Stimulated activated CD4-positive, alpha-beta T cell treated with anti-CD3 and anti-CD28 coated beads, Interleukin-15, amount 100 ng/mL, for 1 hour (primary cell): ENCODE results near the gene TACC3.

Experiments
- DNase-seq, 2 donors: peaks; one replicate each; pipeline ENCODE4 v3.0.0-alpha.2; 2020; ENCODE audit warnings: low read depth in 1 of 2, low spot score in 1 of 2

TACC3 gene

DNA sequence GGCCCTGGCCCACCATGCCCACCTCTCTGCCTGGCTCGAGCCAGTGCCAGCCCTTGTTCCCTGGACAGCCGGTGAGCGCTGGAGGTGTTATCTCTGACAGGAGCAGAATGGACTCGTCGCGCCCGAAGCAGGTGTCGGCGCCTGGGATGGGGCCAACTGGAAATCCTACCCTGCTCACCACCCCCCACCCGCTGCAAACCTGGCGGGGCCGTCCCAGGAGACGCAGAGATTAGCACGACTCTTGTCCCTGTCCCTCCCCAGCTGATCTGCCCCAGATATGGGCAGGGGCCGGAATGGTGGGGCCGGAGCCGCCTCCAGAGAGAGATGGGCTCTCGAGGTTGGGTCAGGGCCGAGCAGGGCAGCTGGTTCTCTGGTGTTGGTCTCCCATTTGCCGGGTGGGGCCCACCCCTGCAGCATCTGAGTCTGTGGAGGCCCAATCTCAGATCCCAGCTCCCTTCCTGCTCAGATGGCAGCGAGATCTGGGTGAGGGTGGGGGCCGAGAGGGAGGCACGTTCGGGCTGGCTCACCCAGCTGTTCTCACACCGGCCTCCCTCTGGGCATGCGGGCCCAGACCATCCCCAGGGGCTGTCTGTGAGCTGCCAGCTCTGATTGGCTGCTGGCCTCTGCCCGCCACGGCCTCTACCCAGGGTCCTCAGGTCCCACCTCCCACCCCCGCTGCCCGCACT is 51.7 kb downstream of the TACC3 start:
- no peak for DNase-seq

DNA sequence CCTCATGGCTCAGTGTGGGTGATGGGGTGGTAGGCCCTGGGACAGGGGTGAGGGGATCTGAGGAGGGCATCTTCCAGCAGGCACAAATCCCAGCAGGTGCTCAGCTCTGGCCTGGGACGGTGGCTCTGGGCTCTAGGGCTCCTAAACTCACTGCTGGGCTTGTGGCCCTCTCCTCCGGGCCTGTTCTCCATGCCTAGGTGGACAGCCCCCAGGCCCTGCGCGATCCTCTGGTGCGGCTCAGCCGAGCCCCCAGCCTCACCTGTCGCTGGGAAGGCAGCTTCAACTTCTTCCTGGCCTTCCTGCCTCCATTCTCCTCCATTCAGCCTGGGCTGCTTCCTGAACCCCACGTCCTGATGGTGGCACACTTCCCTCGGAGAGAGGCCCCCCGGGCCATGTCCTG is 52.4 kb downstream of the TACC3 start:
- DNase-seq, result no peak

GRCh38 chr4:1775731-1776500 is 54.6 kb downstream of the TACC3 start:
- no peak for DNase-seq

GRCh38 chr4:1776521-1777161 is 55.3 kb downstream of the TACC3 start:
- no peak for DNase-seq

- DNase-seq, result no peak
Measured at GRCh38 chr4:1777822-1778641, 56.7 kb downstream of the TACC3 start.

DNA sequence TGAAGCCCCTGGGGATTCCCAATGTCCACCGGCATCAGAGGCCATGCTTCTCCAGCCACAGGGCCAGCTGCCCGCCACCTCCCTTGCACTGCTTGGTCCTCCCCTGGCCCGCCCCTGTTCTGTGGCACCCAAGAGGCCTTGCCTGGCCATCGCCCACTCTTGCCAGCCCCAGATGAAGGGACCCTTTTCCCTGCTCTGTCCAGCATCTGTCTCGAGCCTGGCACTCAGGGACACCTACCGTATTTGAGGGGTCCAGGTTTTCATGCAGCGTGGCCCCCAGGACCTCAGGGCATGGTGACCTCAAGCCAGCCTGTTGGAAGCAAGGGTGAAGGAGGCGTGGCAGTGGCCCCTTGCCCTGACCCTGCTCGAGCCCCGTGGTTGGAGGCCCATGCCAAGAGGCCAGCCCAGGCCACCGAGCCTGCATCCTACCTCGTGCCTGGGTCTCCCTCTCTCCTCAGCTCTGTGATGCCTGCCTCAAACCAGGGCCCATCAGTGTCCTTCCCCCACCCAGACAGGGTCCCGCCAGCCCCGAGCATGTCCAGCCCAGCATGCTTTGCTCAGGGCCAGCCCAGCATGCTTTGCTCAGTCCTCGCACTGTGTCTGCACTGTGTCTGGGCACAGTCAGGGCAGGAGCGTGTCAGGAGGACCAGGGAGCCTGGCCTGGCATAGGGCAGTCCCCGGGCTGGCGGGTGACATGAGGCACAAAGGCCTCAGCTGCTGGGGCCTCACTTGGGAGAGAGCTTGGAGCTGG is 57.5 kb downstream of the TACC3 start:
- no peak for DNase-seq

GRCh38 chr4:1779588-1780382 is 58.5 kb downstream of the TACC3 start:
- DNase-seq, result no peak

DNA sequence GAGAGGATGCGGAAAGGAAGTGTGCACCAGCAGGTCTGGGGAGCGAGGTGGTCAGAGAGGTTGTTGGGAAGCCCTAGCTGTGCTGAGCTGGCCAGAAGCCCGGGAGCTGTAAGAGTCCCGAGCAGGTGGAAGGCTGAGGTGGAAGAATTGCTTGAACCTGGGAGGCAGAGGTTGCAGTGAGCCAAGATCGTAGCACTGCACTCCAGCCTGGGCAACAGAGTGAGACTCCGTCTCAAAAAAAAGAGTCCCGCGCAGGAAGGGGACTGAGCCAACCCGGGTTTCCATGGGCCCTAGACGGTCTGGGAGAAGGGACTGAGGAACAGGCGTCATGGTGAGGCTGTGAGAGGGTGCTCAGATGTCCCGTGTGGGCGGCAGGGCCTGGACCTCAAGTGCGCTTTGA is 59.1 kb downstream of the TACC3 start:
- no peak for DNase-seq

GRCh38 chr4:1783015-1783414 is 61.7 kb downstream of the TACC3 start:
- DNase-seq, result no peak

GRCh38 chr4:1783970-1784369 is 62.6 kb downstream of the TACC3 start:
- DNase-seq, result no peak

DNA sequence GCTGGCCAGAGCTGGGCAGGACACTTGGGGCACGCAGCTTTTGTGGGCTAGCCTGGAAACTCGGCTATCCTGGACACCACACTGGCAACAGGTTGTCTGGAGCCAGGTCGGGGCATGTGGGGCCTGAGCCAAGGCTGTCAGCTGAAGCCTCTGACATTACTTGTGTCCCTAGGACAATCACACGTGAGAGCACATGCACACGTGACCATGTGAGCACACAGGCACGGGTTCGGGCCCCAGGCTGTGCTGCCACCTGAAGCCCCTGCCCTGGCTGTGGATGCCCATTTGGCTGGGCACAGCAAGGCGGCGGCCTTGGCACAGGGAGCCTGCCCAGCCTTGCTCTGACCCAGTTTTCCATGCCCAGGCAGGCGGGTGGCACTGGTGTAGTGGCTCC is 63.1 kb downstream of the TACC3 start:
- DNase-seq, result no peak

DNA sequence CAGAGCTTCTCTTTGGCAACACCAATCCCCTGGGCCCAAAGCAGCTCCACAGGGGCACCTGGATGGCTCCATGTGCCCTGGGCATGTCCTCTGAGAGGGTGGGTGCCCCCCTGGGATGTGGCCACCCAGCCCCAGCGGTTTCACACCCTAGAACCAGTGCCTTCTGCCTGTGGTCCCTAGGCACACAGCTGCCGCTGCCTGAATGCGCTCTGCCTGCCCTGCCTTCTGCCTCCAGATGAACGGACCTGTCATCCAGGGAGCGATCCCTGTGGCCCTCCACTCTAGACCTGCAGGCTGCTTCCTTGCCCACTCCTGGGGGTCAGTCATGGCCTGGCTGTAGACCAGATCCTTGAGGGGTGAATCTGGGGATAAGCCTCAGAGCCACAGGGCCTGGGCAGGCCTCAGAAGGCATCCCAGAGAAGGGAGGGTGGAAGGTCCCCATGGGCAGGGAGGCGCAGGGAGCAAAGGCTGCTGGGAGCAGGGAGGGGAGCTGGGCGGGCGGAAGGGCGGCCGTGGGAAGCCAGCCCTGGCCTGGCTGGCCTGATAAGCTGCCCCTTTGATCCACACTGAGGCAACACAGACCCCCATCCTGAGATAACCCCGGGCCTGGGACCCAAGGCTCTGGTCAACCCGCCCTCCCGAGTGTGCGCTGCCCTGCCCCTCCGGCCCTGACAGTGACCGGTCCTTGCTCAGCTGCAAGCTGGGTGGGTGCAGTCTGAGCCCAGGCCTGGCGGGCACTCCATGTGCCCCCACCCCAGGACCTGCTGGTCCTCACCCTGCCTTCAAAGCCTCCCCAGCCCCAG is 63.7 kb downstream of the TACC3 start:
- no peak for DNase-seq

DNA sequence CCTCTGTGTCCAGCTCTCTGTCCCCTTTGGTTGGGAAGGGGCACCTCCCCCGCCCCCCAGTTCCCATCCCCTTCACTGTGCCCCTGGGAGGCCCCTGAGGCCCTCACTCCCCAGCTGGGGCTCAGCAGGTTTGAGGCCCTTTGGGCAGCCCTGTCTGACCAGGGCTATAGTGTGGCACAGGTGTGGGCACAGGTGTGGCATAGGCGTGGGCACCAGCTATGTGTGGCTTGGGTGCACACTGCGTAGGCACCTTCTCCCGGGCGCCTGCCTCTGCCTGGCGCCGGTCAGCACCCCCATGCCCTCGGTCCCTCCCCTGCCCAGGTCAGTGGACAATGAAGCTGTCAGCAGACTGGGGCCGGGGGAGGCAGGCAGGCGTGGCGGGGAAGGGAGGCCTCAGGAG is 64.3 kb downstream of the TACC3 start:
- no peak for DNase-seq

- DNase-seq, result no peak
Measured at GRCh38 chr4:1786544-1787362, 65.4 kb downstream of the TACC3 start.

DNA sequence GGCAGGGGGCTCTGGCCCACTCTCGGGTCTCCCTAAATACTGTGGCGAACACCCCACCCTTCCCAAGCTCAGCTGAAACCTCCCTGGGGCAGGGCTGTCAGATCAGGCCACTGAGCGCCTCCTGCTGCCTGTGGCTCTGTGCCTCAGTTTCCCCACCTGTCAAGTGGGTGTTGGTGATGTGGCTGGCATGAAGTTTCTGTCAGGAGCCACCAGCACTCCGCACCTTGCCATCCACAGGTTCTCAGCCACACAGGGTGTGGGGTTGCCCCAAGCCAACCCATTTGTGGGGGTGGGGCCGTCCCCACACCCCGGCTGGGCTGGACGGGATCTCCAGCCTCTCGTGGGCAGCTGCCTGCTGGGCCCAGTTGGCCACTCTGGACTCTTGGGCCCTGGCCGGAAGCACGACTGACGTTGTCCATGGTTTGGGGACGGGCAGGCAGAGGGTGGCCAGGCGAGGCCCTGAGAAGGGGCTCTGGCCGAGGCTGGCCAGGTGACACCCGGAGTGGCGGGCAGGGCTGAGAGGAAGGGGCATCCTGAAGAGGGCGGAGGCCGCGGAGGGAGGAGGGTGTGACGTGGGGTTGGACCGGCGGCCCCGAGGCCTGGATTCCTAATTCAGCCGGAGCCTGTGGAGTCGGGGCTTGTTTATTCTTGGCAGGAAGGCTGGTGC is 66.2 kb downstream of the TACC3 start:
- no peak for DNase-seq

- no peak for DNase-seq
Measured at GRCh38 chr4:1788254-1788973, 67.1 kb downstream of the TACC3 start.

- no peak for DNase-seq
Measured at GRCh38 chr4:1789552-1789951, 68.2 kb downstream of the TACC3 start.
